Stimulated activated CD8-positive, alpha-beta memory T cell treated with anti-CD3 and anti-CD28 coated beads, Interleukin-4, amount 100 ng/mL, for 24 hours (primary cell): ENCODE results near the gene PRRG2.

Source experiments
- DNase-seq: peaks from one replicate; pipeline ENCODE4 v3.0.0-alpha.2; 2020; ENCODE audit warnings: low read depth

PRRG2 gene

DNA sequence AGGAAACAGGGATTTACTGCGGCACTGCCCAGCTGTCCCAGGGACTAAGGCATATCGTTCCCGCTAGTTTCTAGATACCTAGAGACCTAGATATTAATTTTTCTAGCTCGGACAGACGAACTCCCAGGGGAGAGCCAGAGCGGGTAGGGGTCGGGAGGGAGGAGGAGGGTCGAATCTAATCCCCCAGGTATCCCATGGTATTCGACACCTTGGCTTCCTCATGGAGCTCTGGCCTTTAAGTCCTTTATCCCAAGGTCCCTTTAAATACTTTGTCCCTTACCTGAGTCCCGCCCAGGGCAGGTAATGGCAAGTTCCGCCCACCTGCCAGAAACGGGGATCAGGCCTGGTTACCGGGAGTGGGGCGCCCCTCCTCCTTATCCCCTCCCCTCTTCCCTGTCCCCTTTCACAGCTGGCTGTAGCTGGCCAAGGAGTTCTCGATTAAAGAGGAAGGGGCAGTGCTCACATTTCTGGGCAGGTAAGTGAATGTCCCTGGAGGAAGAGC, at the start of gene PRRG2:
Gene PRRG2, plus strand, starts transcription at position 310 of the 502 bp plus-strand sequence. CDS start 1,904 bp downstream, outside the sequence.
- no peak for DNase-seq

DNA sequence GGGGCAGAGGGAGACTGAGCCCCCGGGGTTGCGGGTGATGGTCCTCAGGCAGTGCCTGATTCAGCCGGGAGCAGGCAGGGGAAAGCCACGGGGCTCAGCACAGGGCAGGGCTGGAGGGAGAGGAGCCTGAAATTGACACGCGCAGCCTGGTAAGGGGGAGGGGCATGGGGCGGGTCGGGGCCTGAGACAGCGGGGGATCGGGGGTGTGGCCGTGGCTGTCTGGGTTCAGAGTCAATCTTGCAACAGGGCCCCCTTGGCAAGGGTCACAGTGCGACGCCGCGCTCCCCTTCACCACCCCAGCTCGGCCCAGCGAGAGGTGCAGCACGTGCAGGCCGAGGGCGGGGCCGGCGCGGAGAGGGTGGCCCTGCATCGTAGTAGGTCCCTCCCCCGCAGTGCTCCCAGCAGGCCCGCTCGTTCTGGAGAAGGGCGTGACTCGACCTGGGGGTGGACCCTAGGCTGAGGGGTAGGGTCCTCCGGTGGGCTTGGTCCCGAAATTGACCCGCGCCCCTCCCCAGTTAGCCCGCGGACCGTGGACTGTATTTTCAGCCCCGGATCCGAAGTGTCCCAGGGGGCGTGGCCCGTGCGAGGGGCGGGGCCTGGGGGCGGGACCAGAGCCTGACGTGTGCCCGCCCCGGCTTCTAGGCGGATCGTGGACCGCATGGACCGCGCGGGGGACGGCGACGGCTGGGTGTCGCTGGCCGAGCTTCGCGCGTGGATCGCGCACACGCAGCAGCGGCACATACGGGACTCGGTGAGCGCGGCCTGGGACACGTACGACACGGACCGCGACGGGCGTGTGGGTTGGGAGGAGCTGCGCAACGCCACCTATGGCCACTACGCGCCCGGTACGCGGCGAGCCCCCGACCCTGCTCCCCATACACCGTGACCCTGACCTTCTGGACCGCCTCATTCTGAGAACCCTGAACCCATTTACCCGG, 47.3 kb upstream of the PRRG2 start:
- DNase-seq, result peak; percentile 73

DNA sequence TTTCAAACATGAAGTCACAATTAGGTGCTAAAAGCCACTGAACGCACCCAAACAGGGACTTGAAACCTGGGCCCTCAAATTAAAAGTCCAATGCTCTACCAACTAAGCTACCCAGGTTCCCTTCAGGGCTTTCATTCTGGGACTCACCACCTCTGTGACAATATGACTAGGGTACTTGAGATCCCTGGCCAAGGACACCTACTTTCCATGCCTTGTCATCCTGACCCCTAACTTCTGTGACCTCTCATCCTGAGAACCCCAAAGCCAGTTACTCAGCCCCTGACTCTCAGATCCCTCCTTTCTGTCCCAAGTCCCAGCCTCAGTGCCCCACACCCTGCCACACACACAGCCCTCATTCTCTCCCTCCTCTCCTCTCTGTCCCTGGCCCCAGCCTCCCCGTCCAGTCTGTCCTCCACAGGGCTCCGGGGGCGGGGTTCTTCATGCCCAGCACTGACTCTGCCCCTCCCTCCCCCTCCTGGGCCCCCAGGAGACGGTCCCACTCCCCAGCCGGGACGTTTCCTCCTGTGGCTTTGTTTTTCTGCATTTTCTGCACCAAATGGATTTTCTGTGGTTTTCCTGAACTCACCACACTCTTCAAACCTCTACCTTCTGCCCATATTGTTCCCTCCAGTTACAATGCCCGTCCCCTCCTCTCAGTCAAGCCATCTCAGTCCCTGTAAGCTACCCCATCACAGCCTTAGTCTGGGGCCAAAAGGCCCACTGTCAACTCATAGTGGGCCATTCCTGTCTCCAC, 46.3 kb upstream of the PRRG2 start:
- DNase-seq, result no peak

DNA sequence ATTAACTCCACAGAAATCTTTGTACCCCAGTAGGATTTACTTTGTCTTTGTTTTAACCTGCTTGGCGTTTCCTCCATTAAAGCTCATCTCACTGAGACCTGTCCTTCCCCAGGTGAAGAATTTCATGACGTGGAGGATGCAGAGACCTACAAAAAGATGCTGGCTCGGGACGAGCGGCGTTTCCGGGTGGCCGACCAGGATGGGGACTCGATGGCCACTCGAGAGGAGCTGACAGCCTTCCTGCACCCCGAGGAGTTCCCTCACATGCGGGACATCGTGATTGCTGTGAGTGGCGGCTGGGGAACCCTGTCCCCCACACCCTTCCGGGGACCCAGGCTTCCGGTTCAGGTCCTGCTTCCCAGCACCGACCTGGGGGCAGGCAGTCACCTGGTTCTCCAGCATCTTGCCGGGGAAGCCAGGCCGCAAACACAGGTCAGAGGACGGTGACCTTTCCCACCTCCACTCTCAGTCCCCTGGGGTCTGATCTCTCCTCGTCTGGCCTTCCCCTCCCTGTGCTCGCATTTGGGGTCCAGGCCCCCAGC, 44.1 kb upstream of the PRRG2 start:
- no peak for DNase-seq

DNA sequence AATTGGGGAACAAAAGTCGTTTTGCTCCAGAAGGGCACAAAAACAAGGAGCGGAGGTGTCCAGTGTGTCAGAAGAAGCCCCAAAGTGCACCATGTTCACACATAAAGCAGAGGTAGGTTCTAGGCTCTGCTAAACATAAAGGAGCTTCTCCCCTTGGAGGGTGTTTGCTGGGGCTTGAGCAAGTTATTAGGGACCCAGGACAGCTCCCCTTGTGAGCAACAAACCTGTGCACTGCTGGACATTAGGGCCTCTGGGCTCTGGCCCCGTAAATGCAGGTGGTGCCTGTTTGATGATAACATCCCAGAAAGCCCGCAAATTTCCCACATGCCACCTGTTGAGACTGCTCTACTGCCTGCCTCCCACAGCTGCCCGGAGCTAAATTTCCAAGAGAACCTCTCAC, 42.5 kb upstream of the PRRG2 start:
- DNase-seq, result no peak

GRCh38 chr19:49539192-49539952, 41.7 kb upstream of the PRRG2 start:
- no peak for DNase-seq

DNA sequence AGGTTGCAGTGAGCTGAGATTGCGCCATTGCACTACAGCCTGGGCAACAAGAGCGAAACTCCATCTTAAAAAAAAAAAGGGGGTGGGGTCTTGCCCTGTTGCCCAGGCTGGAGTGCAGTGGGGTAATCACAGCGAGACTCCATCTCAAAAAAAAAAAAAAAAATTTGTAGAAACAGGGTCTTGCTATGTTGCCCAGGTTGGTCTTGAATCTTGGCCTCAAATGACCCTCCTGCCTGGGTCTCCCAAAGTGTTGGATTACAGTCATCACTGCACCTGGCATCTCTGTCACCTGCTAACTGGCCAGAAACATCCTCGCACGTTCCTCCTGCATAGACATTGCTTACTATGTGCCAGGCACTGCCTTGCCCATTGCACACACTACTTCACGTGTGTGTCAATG, 39.2 kb upstream of the PRRG2 start:
- no peak for DNase-seq

DNA sequence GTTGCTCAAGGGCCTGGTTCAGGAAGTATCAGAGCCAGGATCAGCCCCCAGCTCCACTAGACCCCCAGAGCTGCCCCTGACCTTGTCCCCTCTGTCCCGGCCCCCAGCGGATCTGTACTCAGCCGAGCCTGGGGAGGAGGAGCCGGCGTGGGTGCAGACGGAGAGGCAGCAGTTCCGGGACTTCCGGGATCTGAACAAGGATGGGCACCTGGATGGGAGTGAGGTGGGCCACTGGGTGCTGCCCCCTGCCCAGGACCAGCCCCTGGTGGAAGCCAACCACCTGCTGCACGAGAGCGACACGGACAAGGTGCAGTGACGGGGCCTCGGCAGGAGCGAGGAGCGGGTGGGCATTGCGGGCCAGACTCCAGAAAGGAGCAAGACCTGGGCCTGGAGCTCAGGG, 38.7 kb upstream of the PRRG2 start:
- no peak for DNase-seq

GRCh38 chr19:49543032-49543431, 38.1 kb upstream of the PRRG2 start:
- DNase-seq, result no peak

DNA sequence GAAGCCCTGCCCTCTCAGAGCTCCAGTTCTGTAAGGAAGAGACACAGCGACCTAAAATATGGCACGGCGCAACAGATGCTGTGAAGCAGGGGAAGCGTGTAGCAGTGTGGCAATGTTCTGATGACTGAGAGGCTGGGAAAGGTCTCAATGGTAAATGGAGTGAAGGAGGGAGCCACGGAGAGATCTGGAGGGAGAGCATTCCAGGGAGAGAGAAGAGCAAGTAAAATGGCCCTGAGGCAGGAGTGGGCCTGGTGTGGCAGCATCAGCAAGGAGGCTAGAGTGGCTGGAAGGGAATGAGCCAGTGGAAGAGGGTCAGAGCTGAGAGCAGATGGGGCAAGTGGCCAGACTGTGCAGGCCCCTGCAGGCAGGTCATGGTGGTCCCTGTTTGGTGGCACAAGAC, 37.0 kb upstream of the PRRG2 start:
- DNase-seq, result no peak

- no peak for DNase-seq
Observed at GRCh38 chr19:49546825-49547565, 34.1 kb upstream of the PRRG2 start.

DNA sequence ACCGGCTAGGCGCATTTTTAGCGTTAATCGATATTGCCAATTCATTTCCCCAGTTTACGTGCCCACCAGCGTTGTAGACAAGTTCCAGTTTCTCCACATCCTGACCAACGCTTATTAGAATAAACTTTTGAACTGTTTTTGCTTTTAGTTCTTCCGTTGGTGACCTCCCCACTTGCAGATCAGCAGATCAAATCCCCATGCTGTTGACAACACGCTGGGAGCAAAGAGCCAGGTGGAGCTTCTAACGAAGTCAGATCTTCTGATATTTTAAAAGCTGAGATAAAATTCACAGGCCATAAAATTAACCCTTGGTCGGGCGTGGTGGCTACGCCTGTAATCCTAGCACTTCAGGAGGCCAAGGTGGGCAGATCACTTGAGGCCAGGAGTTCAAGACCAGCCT, 32.1 kb upstream of the PRRG2 start:
- DNase-seq, result no peak

DNA sequence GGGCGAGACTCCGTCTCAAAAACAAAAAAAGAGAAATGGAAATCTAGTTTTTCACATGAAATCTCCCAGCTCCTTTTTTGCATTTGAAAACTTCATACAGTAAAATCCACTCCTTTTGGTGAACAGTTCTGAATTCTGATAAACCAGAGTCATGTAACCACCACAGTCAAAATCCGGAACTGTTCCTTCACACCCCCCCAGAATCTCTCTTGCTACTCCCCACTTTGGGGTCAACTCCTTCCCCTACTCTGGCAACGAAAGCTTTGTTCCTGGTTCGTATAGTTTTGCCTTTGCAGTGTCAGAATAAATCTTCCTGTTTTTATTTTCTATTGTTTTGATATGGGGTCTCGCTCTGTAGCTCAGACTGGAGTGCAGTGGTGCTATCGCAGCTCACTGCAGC, 29.6 kb upstream of the PRRG2 start:
- no peak for DNase-seq

DNA sequence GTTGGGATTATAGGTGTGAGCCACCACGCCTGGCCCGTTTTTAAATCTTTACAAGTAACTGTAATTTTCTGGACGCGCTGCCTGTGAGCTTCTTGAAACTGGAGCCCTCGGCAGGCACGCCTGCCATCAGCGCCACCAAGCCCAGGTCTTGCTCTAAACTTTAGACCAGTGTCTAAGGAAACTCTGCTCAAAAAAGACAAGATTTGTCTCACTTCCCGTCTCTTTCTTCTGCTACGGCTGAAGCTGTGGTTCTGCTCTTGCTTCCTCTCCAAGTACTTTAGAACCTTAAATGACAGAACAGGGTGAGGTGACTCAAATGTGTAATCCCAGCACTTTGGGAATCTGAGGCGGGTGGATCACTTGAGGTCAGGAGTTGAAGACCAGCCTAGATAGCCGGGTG, 28.4 kb upstream of the PRRG2 start:
- no peak for DNase-seq

DNA sequence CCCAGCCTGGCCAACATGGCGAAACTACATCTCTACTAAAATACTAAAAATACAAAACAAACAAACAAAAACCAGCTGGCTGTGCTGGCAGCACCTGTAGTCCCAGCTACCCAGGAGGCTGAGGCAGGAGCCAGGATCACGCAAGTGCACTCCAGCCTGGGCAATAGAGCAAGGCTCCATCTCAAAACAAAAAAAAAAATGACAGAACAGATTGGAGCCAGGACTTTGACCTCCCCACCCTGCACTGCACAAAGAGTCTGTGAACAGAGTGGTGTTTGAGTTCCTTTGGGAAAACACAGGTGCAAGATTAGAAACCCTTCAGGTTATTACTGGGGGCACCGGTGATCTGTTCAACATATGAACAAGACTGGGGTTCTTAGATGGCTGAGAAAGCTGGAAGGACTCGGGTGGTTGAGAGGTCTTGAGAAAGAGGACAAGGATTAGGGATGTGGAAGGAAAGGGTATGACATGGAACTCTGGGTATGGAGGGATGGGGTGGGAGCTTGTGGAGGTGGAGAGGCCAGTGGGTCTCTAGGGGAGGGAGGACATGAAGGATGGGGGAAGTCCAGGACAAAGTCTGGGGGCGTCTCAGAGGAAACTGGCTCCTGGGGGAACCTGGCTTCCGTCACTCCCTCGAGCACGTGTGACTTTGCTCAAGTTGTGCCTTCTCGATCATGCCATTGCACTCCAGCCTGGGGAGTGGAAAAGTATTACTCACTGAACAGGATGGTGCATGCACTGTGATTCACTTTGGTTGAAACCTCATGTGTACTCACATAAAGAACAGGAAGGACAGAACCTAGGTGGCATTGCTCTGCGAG, 27.5 kb upstream of the PRRG2 start:
- no peak for DNase-seq

DNA sequence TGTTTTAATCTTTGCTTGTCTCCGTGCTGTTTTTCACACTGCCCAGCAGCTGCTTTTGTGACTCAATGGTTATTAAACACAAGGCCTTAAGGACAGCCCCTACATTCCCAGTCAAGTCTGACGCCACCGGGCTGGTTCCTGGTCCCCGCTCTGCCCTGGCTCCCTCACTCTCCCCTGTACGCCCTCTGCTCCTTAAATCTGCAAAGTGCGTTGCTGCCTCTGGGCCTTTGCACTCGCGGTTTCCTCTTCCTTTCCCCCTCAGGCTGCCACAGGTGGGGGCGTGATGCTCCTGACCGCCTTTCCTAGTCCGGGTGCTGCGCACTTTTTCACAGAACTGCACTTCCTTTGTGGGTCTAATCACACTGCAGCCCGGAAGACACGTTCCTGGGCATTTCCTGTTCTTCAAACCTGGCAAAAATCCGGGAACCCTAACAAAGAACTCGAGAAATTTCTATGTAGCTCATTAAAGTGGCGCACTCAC, 26.4 kb upstream of the PRRG2 start:
- DNase-seq, result no peak

- DNase-seq, result no peak
Observed at GRCh38 chr19:49555600-49556411, 25.3 kb upstream of the PRRG2 start.

DNA sequence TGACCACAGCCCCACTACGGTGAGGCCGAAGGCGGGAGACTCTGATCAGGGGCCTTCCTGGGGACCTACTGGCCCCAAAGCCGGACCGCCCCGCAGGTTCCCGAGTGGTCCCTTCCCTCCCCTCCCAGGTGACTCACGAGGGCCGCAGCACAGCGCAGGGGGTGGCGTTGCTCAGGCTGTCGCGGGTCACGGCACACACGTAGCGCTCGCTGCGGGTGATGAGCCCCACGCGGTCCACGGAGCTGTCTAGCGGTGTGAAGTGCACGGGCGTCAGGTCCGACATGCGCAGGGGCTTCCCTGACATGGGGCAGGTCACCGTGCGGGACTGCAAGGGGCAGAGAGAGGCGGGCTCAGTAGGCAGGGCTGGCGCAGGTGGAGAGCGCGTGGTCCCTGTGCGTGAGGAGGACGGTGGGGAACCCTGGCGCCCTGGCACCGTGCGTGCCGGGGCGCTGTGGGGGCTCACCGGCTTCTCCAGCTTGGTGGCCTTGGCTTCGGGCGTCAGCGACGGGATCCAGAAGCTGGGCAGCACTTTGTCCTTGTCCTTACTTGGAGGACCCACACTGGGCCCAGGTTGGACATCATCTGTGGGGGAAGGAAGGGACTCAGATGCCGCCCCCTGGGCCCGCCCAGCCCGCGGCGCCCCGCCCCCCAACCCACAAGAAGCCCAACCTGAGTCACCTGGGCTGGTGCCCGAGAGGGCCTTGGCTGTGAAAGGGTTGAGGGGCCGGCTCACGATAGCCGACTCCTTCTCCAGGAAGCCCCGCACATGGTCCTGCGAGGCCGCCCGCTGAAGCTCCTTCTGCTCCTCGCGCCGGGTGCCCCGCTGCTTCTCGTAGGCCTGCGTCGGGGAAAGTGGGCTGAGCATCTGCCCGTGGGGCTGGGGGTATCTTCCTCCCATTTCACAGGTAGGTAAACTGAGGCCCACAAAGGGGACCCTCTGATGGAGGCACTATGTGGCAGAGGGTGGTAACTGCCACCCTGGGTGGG, 24.4 kb upstream of the PRRG2 start:
- no peak for DNase-seq
